Measurements from ENCODE around the gene PTPRO.

The PTPRO gene

GRCh38 chr12:15589328-15590032 lies 267.2 kb downstream of the PTPRO start:
- no peak for TF ChIP-seq CTCF (IDR thresholded peaks at IDR 0.05; ENCODE audit: low read depth, low read length)
- no peak for DNase-seq
- peak overlapping the region; percentile 24 for H3K4me3 ChIP-seq (ENCODE audit: low read depth, low read length)
- H3K36me3 ChIP-seq, result no peaks in the 10 kb centered on the region
- no peaks in the 10 kb centered on the region for H3K27me3 ChIP-seq (ENCODE audit: insufficient read depth, low read depth, severe bottlenecking)
- no peaks in the 10 kb centered on the region for H3K9me3 ChIP-seq (ENCODE audit: severe bottlenecking)
- peak overlapping the region; percentile 59 for H3K27ac ChIP-seq

GRCh38 chr12:15590180-15590826 lies 268.0 kb downstream of the PTPRO start:
- peak; percentile 87 for DNase-seq
- no peaks in the 10 kb centered on the region for H3K27me3 ChIP-seq (ENCODE audit: insufficient read depth, low read depth, severe bottlenecking)
- H3K36me3 ChIP-seq, result no peaks in the 10 kb centered on the region
- H3K9me3 ChIP-seq (ENCODE audit: severe bottlenecking), result no peaks in the 10 kb centered on the region
- peak overlapping the region; percentile 59 for H3K27ac ChIP-seq
- peak overlapping the region; percentile 24 for H3K4me3 ChIP-seq (ENCODE audit: low read depth, low read length)
- TF ChIP-seq CTCF (IDR thresholded peaks at IDR 0.05; ENCODE audit: low read depth, low read length), result peak; percentile 73

DNA sequence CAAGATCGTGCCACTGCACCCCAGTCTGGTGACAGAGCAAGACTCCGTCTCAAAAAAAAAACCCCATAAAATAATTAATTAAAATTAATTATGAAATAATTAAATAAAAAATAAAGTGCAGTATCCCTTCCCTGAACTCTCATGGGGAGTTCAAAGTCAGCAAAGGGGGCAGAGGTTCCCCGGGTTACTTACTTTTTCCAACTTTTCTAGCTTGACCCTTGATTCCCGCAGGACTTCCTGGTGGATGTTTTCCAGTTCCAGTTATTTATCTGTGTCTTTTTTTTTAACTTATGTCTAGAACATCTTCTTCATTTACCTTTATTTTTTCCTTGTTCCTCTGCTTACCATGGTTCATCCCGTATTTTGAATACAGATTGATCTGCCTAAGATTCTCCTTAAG lies 269.5 kb downstream of the PTPRO start:
- no peak for TF ChIP-seq CTCF (IDR thresholded peaks at IDR 0.05; ENCODE audit: low read depth, low read length)
- no peaks in the 10 kb centered on the region for H3K9me3 ChIP-seq (ENCODE audit: severe bottlenecking)
- no peaks in the 10 kb centered on the region for H3K27me3 ChIP-seq (ENCODE audit: insufficient read depth, low read depth, severe bottlenecking)
- no peak overlapping the region for H3K27ac ChIP-seq
- H3K36me3 ChIP-seq, result no peaks in the 10 kb centered on the region
- no peak overlapping the region for H3K4me3 ChIP-seq (ENCODE audit: low read depth, low read length)
- DNase-seq, result no peak

GRCh38 chr12:15592934-15593333 lies 270.6 kb downstream of the PTPRO start:
- TF ChIP-seq CTCF (IDR thresholded peaks at IDR 0.05; ENCODE audit: low read depth, low read length), result no peak
- Histone ChIP-seq H3K27me3 (ENCODE audit: insufficient read depth, low read depth, severe bottlenecking) (no peaks in the 10 kb centered on the region), H3K36me3 (no peaks in the 10 kb centered on the region), H3K4me3 (ENCODE audit: low read depth, low read length) (no peak overlapping the region), H3K27ac (no peak overlapping the region), H3K9me3 (ENCODE audit: severe bottlenecking) (no peaks in the 10 kb centered on the region)
- no peak for DNase-seq

- Histone ChIP-seq H3K4me3 (ENCODE audit: low read depth, low read length) (no peak overlapping the region), H3K36me3 (no peaks in the 10 kb centered on the region), H3K27me3 (ENCODE audit: insufficient read depth, low read depth, severe bottlenecking) (no peaks in the 10 kb centered on the region), H3K27ac (no peak overlapping the region), H3K9me3 (ENCODE audit: severe bottlenecking) (no peaks in the 10 kb centered on the region)
- no peak for DNase-seq
- TF ChIP-seq CTCF (IDR thresholded peaks at IDR 0.05; ENCODE audit: low read depth, low read length), result no peak
Observed at GRCh38 chr12:15596174-15596573, 273.9 kb downstream of the PTPRO start.
